ENCODE data around the gene ADAM12.

DNA sequence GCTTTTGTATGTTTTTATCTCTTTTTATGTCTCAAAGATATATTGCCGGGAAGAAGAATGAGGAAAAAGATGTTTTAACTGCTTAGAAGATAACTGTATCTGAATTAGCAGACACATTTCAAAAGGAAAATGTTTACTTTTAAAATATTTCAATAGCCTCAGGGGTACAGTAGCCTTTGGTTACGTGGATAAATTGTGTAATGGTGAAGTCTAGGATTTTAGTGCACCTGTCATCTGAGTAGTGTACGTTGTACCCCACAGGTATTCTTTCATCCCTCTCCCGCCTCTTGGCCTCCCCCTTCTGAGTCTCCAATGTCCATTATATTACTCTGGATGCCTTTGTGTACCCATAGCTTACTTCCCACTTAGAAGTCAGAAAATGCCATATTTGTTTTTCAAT lies 269.8 kb downstream of the ADAM12 start:
- TF ChIP-seq, protein P1, sequence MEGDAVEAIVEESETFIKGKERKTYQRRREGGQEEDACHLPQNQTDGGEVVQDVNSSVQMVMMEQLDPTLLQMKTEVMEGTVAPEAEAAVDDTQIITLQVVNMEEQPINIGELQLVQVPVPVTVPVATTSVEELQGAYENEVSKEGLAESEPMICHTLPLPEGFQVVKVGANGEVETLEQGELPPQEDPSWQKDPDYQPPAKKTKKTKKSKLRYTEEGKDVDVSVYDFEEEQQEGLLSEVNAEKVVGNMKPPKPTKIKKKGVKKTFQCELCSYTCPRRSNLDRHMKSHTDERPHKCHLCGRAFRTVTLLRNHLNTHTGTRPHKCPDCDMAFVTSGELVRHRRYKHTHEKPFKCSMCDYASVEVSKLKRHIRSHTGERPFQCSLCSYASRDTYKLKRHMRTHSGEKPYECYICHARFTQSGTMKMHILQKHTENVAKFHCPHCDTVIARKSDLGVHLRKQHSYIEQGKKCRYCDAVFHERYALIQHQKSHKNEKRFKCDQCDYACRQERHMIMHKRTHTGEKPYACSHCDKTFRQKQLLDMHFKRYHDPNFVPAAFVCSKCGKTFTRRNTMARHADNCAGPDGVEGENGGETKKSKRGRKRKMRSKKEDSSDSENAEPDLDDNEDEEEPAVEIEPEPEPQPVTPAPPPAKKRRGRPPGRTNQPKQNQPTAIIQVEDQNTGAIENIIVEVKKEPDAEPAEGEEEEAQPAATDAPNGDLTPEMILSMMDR (IDR thresholded peaks at IDR 0.05 in 8 of 11, conservative IDR thresholded peaks at IDR 0.05 in 3 of 11): no peak
- no peak for TF ChIP-seq POLR2AphosphoS5 (IDR thresholded peaks at IDR 0.05)

Data from spleen (tissue), 7 donors.